Panc1 (cell line): ENCODE measurements around the gene PGGHG.

ENCODE experiments used
- POLR2AphosphoS5 ChIP-seq: IDR thresholded peaks from 2 replicates; pipeline ENCODE4 v1.6.1; 2012; ENCODE audit warnings: mild to moderate bottlenecking, low read depth, low read length, moderate library complexity
- SIN3A ChIP-seq: IDR thresholded peaks from 2 replicates; pipeline ENCODE4 v1.6.1; 2012; ENCODE audit warnings: low read depth, mild to moderate bottlenecking, low read length, moderate library complexity, borderline replicate concordance; ENCODE audit not compliant: insufficient read depth
- TCF7L2 ChIP-seq: IDR thresholded peaks from 2 replicates; pipeline ENCODE4 v1.6.1; 2011; ENCODE audit warnings: mild to moderate bottlenecking, low read depth, low read length, inconsistent platforms
- TF ChIP-seq, protein P1 (sequence below): fragments of 450-650 bp; IDR thresholded peaks from 2 replicates; pipeline ENCODE4 v1.5.1; 2017; ENCODE audit warnings: mild to moderate bottlenecking
- TF ChIP-seq, protein P2 (sequence below), 2 experiments: IDR thresholded peaks; 2 replicates each; pipeline ENCODE4 v1.6.1; 2011 to 2012; ENCODE audit warnings: low read depth in 2 of 2, control low read depth in 1 of 2, low read length in 1 of 2, mild to moderate bottlenecking in 1 of 2, moderate library complexity in 1 of 2; ENCODE audit not compliant: insufficient read depth in 1 of 2

DNA sequence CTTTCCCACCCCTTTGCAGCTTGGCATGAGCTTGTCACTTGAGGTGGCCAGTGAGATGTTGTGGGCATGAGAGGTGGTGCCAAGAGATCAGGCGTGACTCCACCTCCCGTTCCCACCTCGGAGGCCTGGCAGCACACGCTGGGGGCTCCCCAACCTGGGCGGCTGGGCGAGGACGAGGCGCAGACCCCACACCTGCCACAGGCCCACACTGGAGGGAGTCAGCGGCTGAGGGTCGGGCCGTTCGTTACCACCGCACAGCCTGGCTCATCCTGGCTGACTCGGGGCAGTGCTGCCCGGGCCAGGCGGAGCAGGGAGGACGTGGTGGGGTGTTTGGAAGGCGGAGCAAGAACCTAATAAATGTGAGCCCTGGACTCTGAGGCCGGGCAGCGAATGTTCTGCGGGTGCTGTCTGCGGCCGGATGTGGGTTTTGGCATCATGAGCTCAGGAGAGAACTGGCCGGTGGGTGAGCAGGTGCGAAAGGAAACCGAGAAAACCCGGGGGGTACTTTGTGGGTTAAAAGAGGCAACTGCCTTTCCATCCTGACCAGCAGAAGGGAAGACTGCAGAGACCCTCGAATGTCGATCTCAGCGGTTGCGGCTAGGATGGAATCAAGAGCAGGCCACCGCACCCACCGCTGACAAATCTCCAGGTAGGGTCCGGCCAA, 41.9 kb downstream of the PGGHG start:
- TF ChIP-seq, protein P1, sequence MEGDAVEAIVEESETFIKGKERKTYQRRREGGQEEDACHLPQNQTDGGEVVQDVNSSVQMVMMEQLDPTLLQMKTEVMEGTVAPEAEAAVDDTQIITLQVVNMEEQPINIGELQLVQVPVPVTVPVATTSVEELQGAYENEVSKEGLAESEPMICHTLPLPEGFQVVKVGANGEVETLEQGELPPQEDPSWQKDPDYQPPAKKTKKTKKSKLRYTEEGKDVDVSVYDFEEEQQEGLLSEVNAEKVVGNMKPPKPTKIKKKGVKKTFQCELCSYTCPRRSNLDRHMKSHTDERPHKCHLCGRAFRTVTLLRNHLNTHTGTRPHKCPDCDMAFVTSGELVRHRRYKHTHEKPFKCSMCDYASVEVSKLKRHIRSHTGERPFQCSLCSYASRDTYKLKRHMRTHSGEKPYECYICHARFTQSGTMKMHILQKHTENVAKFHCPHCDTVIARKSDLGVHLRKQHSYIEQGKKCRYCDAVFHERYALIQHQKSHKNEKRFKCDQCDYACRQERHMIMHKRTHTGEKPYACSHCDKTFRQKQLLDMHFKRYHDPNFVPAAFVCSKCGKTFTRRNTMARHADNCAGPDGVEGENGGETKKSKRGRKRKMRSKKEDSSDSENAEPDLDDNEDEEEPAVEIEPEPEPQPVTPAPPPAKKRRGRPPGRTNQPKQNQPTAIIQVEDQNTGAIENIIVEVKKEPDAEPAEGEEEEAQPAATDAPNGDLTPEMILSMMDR = no peak
- TF ChIP-seq POLR2AphosphoS5 (no peak), TCF7L2 (no peak), SIN3A (no peak)
- TF ChIP-seq, protein P2, sequence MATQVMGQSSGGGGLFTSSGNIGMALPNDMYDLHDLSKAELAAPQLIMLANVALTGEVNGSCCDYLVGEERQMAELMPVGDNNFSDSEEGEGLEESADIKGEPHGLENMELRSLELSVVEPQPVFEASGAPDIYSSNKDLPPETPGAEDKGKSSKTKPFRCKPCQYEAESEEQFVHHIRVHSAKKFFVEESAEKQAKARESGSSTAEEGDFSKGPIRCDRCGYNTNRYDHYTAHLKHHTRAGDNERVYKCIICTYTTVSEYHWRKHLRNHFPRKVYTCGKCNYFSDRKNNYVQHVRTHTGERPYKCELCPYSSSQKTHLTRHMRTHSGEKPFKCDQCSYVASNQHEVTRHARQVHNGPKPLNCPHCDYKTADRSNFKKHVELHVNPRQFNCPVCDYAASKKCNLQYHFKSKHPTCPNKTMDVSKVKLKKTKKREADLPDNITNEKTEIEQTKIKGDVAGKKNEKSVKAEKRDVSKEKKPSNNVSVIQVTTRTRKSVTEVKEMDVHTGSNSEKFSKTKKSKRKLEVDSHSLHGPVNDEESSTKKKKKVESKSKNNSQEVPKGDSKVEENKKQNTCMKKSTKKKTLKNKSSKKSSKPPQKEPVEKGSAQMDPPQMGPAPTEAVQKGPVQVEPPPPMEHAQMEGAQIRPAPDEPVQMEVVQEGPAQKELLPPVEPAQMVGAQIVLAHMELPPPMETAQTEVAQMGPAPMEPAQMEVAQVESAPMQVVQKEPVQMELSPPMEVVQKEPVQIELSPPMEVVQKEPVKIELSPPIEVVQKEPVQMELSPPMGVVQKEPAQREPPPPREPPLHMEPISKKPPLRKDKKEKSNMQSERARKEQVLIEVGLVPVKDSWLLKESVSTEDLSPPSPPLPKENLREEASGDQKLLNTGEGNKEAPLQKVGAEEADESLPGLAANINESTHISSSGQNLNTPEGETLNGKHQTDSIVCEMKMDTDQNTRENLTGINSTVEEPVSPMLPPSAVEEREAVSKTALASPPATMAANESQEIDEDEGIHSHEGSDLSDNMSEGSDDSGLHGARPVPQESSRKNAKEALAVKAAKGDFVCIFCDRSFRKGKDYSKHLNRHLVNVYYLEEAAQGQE (IDR thresholded peaks at IDR 0.05; ENCODE audit: insufficient read depth in 1 of 2, low read depth in 2 of 2, low read length in 1 of 2) = no peak
